Lower lobe of right lung (tissue), 2 donors: ENCODE data around the gene CEACAM20. TPM values are rescaled to one million over a fixed set of nuclear protein-coding genes. Genes with fewer than 3 reads are reported as not detected.
"Not testable (repeated sequence)": the region's sequence is repeated elsewhere in the genome, so short reads cannot be mapped to it uniquely, and the experiment has no call there.

Experiments
- ATAC-seq, 2 donors: fragments of 200-7000 bp; cut with Tn5 transposase; one replicate each; pipeline ENCODE4 v1.9.1; 2020 to 2022; ENCODE audit warnings: mild to moderate bottlenecking in 2 of 2, moderate library complexity in 2 of 2
- DNase-seq: peaks from one replicate; pipeline ENCODE4 v3.0.0-alpha.2; 2020
- H3K27ac ChIP-seq: fragments of 200-600 bp; one replicate; pipeline ENCODE4 v1.8.0; 2022
- H3K27me3 ChIP-seq: fragments of 200-600 bp; one replicate; pipeline ENCODE4 v1.8.0; 2022; ENCODE audit warnings: low read depth
- H3K36me3 ChIP-seq: fragments of 200-600 bp; one replicate; pipeline ENCODE4 v1.8.0; 2022; ENCODE audit warnings: mild to moderate bottlenecking
- H3K4me1 ChIP-seq: fragments of 200-600 bp; one replicate; pipeline ENCODE4 v1.8.0; 2022
- H3K4me3 ChIP-seq: fragments of 200-600 bp; one replicate; pipeline ENCODE4 v1.8.0; 2022; ENCODE audit warnings: mild to moderate bottlenecking
- H3K9me3 ChIP-seq: fragments of 200-600 bp; one replicate; pipeline ENCODE4 v1.8.0; 2022
- intact Hi-C: fragments of 100-400 bp; cut with DNase I; formaldehyde crosslinking; loops from one replicate; pipeline ENCODE4 v1.11.0; 2022
- total RNA-seq: library from RNA; stranded (reverse); fragmentation: NEBNext Ultra II Directional; extraction: Animal tissue kit (Norgen Biotek cat#: 25700); gene quantifications from one replicate; pipeline ENCODE4 v1.2.1, GENCODE V29; 2021
- TF ChIP-seq, protein P1 (sequence below): fragments of 200-600 bp; IDR thresholded peaks from one replicate; pipeline ENCODE4 v1.8.0; 2022; ENCODE audit warnings: antibody characterized with exemption, mild to moderate bottlenecking
- donor health status: DM: no; HTN: yes; CAD: no; lungs with severe emphysema.

CEACAM20 gene
- total RNA-seq, 1 donor from 2014 or later: 0.30 TPM

DNA sequence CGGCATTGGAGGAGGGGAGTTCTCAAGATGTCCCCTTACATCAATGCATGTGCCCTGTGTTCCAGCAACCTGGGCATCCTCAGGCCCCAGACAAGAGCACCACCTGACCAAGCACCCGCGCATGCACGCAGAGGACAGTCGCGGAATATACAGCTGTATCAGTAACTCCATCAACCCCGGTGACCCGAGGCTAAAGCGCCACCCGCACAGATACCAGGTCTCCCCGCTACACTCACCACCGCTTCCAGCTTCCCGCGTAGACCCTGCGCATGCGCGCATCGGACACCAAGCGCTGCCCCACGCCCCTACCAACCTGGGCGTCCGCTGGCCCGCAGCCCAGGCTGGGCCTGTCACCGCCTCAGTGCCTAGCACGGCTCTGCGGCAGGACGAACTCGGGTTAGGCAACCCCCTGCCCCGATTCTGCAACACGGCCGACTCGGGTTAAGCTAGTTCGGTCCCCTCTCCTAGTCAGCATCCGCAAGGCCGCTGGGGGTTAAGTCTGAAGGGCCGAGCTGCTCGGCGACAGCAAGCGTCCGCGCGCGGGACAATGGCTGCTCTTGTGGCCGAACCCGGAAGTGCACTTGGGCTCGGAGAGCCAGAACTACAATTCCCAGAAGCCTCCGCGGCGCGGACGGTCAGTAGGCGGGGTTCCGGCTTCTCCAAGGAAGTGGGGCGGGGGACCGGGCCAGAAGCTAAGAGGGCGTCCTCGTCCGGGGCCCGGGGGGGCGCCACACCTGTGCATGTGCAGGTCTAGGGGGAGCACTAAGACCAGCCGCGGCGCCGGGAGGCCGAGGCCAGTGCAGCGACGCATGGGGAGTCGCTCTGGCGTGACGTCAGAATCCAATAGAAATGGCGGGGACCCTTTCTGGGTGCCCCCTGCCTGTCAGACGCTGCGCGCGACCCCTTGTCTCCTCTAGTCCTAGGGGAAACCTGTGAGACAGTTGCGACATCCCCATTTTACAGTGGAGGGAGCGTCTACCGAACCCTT, 29.2 kb downstream of the CEACAM20 start, which contains the start of gene ZNF180:
Gene ZNF180 (minus strand): TSS at position 561 of the 988 bp plus-strand sequence. CDS start 3,188 bp downstream, outside the sequence.
- Histone ChIP-seq H3K4me1 (peaks cover 19% of the 10 kb centered on the region), H3K27me3 (peaks cover 6% of the 10 kb centered on the region), H3K36me3 (peaks cover 17% of the 10 kb centered on the region), H3K4me3 (peak within 1 kb of the TSS; percentile 87), H3K27ac (peak within 1 kb of the TSS; percentile 88), H3K9me3 (peaks cover 40% of the 10 kb centered on the region)
- TF ChIP-seq, protein P1, sequence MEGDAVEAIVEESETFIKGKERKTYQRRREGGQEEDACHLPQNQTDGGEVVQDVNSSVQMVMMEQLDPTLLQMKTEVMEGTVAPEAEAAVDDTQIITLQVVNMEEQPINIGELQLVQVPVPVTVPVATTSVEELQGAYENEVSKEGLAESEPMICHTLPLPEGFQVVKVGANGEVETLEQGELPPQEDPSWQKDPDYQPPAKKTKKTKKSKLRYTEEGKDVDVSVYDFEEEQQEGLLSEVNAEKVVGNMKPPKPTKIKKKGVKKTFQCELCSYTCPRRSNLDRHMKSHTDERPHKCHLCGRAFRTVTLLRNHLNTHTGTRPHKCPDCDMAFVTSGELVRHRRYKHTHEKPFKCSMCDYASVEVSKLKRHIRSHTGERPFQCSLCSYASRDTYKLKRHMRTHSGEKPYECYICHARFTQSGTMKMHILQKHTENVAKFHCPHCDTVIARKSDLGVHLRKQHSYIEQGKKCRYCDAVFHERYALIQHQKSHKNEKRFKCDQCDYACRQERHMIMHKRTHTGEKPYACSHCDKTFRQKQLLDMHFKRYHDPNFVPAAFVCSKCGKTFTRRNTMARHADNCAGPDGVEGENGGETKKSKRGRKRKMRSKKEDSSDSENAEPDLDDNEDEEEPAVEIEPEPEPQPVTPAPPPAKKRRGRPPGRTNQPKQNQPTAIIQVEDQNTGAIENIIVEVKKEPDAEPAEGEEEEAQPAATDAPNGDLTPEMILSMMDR: peak; percentile 54
- intact Hi-C loops: no loop called here
- peak; percentile 97 for DNase-seq
- peak; percentile 97 to 98 for ATAC-seq

DNA sequence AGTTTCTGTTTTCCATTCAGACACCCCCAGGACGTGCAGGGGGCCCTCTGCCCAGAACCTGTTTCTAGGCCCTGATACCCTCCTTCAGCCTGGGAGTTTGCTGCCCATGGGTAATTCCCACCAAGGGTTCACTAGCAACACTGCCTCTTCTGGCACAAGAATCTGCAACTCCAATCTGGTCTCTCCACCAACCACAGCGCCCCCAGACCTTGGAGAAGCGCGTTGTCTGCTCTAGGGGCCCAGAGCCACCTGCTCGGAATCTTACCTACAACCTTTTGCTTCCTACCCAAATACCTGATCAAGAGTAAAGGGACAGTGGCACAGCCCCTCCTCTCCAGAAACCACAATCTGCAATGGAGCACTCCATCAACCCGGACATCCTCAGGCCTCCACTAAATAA, 29.9 kb downstream of the CEACAM20 start:
- peaks cover 19% of the 10 kb centered on the region for H3K4me1 ChIP-seq

DNA sequence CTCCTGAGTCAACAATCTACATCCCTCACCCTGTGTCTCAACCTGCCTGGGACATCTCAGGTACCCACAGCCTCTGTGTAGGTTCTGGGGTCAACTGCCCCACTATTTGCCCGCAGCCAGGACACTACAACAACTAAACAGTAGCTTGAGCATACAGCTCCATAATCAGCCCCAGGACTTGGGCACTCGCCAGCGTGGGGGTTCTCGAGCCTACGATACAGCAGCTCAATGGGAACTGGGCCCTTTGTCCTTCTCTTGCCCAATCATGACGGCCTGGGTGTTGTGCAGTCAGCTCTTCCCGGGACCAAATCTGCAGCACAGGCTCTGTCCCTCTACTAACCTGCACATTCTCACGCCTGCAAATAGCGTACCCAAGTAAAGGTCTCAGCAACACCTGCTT, 30.5 kb downstream of the CEACAM20 start:
- Histone ChIP-seq H3K36me3 (peaks cover 29% of the 10 kb centered on the region), H3K4me1 (peaks cover 19% of the 10 kb centered on the region), H3K9me3 (peaks cover 53% of the 10 kb centered on the region), H3K4me3 (no peak overlapping the region), H3K27me3 (no peaks in the 10 kb centered on the region), H3K27ac (no peak overlapping the region)
- intact Hi-C loops: no loop called here
- DNase-seq: no peak
- TF ChIP-seq, protein P1: no peak
- no peak for ATAC-seq

More for the DNA sequence above, 29.9 kb downstream of the CEACAM20 start:
- no peak for DNase-seq
- Histone ChIP-seq H3K27me3 (no peaks in the 10 kb centered on the region), H3K9me3 (peaks cover 47% of the 10 kb centered on the region), H3K36me3 (peaks cover 23% of the 10 kb centered on the region), H3K4me3 (peak overlapping the region; percentile 87), H3K27ac (no peak overlapping the region)
- intact Hi-C loops: no loop called here
- ATAC-seq: no peak
- TF ChIP-seq, protein P1: no peak

DNA sequence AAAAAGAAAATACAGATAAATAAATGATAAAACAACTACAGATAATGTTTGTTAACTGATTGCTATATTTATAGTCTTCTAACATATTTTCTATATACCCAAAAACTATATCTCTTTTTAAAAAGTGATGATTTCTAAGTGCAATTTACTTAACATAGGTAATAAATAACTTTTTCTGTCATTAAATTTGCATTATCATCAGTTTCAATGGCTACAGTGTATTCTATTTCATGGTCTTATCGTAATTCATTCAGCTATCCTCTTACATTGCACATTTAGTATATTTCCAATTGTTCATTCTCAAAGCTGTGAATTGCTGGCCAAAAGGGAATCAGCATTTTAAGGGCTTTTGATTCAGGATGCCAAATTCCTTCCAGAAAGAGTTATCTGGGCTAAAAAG, 32.8 kb downstream of the CEACAM20 start:
- Histone ChIP-seq H3K4me1 (peaks cover 19% of the 10 kb centered on the region), H3K9me3 (peaks cover 76% of the 10 kb centered on the region), H3K27ac (no peak overlapping the region), H3K36me3 (peaks cover 51% of the 10 kb centered on the region), H3K27me3 (no peaks in the 10 kb centered on the region), H3K4me3 (no peak overlapping the region)
- TF ChIP-seq, protein P1: no peak
- no peak for ATAC-seq
- DNase-seq: no peak
- intact Hi-C loops: no loop called here

DNA sequence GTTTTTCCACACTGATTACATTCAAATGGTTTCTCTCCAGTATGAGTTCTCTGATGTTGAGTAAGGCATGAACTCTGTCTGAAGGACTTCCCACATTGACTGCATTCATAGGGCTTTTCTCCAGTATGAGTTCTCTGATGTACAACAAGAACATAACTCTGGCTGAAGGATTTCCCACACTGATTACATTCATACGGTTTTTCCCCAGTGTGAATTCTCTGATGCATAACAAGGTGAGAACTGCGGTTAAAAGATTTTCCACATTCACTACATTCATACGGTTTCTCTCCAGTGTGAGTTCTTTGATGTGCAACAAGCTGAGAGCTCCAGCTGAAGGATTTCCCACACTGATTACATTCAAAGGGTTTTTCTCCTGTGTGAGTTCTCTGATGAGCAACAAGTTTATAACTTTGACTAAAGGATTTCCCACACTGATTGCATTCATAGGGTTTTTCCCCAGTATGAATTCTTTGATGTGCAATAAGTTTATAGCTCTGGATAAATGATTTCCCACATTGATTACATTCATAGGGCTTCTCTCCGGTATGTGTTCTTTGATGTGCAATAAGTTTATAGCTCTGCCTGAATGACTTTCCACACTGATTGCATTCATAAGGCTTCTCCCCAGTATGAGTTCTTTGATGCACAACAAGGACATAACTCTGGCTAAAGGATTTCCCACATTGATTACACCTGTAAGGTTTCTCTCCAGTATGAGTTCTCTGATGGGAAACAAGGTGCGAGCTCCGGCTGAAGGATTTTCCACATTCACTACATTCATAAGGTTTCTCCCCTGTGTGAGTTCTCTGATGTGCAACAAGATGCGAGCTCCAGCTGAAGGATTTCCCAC, 52.7 kb downstream of the CEACAM20 start:
- Histone ChIP-seq H3K27me3 (no peaks in the 10 kb centered on the region), H3K9me3 (peaks cover 100% of the 10 kb centered on the region), H3K4me1 (no peaks in the 10 kb centered on the region), H3K4me3 (no peak overlapping the region), H3K27ac (no peak overlapping the region), H3K36me3 (peaks cover 42% of the 10 kb centered on the region)
- TF ChIP-seq, protein P1: no peak
- intact Hi-C loops: no loop called here
- ATAC-seq: no peak
- DNase-seq: no peak

- H3K27ac ChIP-seq, ATAC-seq, H3K27me3 ChIP-seq, H3K4me1 ChIP-seq, intact Hi-C loops, DNase-seq, H3K36me3 ChIP-seq, H3K4me3 ChIP-seq: not testable (repeated sequence)
- peaks cover 94% of the 10 kb centered on the region for H3K9me3 ChIP-seq
Measured at GRCh38 chr19:44468730-44469129, 60.7 kb downstream of the CEACAM20 start.

DNA sequence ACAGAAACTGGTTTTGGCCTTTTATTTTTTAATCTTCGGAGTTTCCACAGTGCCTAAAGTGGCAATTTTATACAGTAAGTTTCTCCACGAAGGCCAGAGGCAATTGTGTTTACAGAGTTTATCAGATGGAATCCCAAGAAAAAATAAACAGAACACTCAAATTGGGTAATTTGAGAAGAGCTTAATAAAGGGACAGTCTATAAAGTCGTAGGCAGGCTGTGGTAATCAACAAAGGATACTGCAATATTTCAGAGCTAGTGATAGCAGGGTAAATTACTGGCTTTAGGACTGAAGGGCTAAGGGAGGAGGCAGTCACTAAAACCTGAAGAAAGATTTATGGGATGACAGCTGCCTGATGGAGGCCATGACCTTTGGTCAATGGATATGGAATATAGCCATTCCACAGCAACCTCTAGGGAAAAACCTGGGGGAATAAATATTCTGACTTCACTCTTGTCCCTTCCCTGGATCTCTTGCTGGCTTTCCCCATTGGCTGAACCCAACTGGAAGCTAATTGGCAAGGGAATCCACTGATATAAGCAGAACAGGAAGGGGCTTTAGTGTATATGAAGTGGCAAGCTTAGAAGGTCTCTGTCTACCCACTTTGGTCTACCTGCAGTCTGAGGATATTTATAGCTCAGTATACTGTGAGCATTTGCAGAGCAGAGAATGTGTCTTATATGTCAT, 66.7 kb downstream of the CEACAM20 start:
- intact Hi-C loops, H3K27me3 ChIP-seq, H3K4me1 ChIP-seq, H3K27ac ChIP-seq, H3K36me3 ChIP-seq, H3K4me3 ChIP-seq, DNase-seq, ATAC-seq: not testable (repeated sequence)
- peaks cover 53% of the 10 kb centered on the region for H3K9me3 ChIP-seq
